Activated CD8-positive, alpha-beta memory T cell treated with anti-CD3 and anti-CD28 coated beads for 4 hours (primary cell): ENCODE measurements around the gene ERCC5.

Experiments used
- DNase-seq, 2 donors: peaks; one replicate each; pipeline ENCODE4 v3.0.0-alpha.2; 2020; ENCODE audit warnings: low read depth in 2 of 2

The ERCC5 gene

GRCh38 chr13:102917019-102917418, 71.2 kb downstream of the ERCC5 start:
- DNase-seq: no peak

GRCh38 chr13:102922184-102922583, 76.4 kb downstream of the ERCC5 start:
- no peak for DNase-seq
